ENCODE measurements around the gene SULF2.

The SULF2 gene

DNA sequence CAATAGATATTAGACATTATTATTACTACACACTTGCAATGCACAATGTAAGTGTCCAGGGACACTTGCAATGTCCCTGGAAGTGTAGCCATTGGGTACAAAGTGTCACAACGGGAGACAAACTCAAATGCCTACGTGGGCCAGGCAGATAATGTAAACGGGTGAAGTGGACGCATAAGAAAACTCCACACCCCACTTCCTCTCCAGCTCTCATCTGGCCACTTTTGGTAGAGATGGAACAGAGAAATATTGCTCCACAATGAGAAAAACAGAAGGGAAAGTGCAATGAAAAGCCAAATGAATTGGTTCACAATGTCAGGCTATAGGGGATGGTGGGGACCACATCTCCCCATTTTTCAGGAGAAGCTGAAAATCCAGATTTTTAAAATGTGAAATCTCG lies 9.4 kb downstream of the SULF2 start:
- DNase-seq (ENCODE audit: low read depth in 1 of 2, low spot score in 1 of 2): no peak
- no peak for TF ChIP-seq SPI1 (IDR thresholded peaks at IDR 0.05; ENCODE audit: borderline replicate concordance, low read depth)
- no peak for TF ChIP-seq GABPA (IDR thresholded peaks at IDR 0.05; ENCODE audit: low read depth)
- TF ChIP-seq, protein P1, sequence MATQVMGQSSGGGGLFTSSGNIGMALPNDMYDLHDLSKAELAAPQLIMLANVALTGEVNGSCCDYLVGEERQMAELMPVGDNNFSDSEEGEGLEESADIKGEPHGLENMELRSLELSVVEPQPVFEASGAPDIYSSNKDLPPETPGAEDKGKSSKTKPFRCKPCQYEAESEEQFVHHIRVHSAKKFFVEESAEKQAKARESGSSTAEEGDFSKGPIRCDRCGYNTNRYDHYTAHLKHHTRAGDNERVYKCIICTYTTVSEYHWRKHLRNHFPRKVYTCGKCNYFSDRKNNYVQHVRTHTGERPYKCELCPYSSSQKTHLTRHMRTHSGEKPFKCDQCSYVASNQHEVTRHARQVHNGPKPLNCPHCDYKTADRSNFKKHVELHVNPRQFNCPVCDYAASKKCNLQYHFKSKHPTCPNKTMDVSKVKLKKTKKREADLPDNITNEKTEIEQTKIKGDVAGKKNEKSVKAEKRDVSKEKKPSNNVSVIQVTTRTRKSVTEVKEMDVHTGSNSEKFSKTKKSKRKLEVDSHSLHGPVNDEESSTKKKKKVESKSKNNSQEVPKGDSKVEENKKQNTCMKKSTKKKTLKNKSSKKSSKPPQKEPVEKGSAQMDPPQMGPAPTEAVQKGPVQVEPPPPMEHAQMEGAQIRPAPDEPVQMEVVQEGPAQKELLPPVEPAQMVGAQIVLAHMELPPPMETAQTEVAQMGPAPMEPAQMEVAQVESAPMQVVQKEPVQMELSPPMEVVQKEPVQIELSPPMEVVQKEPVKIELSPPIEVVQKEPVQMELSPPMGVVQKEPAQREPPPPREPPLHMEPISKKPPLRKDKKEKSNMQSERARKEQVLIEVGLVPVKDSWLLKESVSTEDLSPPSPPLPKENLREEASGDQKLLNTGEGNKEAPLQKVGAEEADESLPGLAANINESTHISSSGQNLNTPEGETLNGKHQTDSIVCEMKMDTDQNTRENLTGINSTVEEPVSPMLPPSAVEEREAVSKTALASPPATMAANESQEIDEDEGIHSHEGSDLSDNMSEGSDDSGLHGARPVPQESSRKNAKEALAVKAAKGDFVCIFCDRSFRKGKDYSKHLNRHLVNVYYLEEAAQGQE (IDR thresholded peaks at IDR 0.05; ENCODE audit: insufficient replicate concordance, low read depth): no peak
- TF ChIP-seq, protein P2, sequence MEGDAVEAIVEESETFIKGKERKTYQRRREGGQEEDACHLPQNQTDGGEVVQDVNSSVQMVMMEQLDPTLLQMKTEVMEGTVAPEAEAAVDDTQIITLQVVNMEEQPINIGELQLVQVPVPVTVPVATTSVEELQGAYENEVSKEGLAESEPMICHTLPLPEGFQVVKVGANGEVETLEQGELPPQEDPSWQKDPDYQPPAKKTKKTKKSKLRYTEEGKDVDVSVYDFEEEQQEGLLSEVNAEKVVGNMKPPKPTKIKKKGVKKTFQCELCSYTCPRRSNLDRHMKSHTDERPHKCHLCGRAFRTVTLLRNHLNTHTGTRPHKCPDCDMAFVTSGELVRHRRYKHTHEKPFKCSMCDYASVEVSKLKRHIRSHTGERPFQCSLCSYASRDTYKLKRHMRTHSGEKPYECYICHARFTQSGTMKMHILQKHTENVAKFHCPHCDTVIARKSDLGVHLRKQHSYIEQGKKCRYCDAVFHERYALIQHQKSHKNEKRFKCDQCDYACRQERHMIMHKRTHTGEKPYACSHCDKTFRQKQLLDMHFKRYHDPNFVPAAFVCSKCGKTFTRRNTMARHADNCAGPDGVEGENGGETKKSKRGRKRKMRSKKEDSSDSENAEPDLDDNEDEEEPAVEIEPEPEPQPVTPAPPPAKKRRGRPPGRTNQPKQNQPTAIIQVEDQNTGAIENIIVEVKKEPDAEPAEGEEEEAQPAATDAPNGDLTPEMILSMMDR (IDR thresholded peaks at IDR 0.05; ENCODE audit: insufficient read depth, low read length): no peak
- TF ChIP-seq POLR2AphosphoS5 (IDR thresholded peaks at IDR 0.05; ENCODE audit: low read depth): no peak
- no peak overlapping the region for H3K27ac ChIP-seq (replicated peaks)
- no peak overlapping the region for H3K4me3 ChIP-seq (replicated peaks; ENCODE audit: insufficient read depth, low read length)
- no peaks in the 10 kb centered on the region for H3K27me3 ChIP-seq (ENCODE audit: insufficient read depth, poor library complexity, severe bottlenecking)

DNA sequence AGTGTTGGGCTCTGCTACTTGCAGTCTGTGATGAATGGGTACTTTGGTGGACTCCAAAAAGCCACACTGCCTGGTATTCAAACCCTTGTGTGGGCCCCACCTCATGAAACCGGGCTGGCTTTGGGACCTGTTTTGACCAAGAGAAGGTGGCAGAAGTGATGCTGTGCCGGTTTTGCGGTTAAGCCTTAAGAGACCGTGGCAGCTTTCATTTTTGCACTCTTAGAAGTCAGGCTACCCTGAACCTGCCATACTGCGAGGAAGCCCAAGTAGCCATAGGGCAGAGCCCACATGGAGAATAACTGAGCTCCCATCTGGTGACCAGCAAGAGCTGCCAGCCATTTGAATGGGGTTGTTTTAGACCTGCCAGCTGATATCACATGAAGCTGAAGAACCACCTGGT lies 10.2 kb downstream of the SULF2 start:
- Histone ChIP-seq H3K27me3 (ENCODE audit: insufficient read depth, poor library complexity, severe bottlenecking) (no peaks in the 10 kb centered on the region), H3K4me3 (replicated peaks; ENCODE audit: insufficient read depth, low read length) (no peak overlapping the region), H3K27ac (replicated peaks) (no peak overlapping the region)
- DNase-seq (ENCODE audit: low read depth in 1 of 2, low spot score in 1 of 2): no peak
- TF ChIP-seq SPI1 (IDR thresholded peaks at IDR 0.05; ENCODE audit: borderline replicate concordance, low read depth) (no peak), POLR2AphosphoS5 (IDR thresholded peaks at IDR 0.05; ENCODE audit: low read depth) (no peak), GABPA (IDR thresholded peaks at IDR 0.05; ENCODE audit: low read depth) (no peak)
- TF ChIP-seq, protein P2 (IDR thresholded peaks at IDR 0.05; ENCODE audit: insufficient read depth, low read length): no peak
- TF ChIP-seq, protein P1 (IDR thresholded peaks at IDR 0.05; ENCODE audit: insufficient replicate concordance, low read depth): no peak

DNA sequence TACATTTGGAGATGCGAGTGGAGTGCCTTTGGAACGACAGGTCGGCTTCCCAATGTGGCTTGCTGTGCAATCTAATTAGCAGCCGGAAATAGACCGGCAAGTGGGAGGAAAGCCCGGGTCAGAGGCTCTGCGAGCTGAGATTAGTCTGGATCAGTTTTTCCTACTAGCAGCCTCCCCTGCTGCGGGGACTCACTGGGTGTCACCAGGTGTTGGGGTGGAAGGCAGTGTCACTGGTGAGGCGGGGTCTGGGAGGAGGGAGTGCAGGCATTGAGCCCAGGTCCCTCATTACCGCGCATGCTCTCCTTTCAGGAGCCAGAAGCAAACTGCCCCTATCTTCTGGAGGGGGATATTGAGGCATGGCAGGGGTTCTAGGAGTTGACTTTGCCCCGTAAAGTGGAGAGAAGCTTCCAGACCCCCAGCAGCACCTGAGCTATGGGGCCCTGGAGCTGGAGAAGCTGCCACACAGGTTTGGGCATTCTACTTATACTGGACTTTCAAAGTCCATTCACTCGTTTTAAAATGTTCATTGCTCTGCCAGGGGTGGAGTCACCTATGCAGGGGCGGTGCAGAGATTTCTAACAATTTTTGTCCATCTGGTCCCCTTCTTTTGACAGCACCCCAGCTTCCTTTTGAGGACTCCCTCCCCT lies 11.0 kb downstream of the SULF2 start:
- H3K27ac ChIP-seq (replicated peaks): no peak overlapping the region
- no peak for TF ChIP-seq GABPA (IDR thresholded peaks at IDR 0.05; ENCODE audit: low read depth)
- H3K27me3 ChIP-seq (ENCODE audit: insufficient read depth, poor library complexity, severe bottlenecking): no peaks in the 10 kb centered on the region
- DNase-seq (ENCODE audit: low read depth in 1 of 2, low spot score in 1 of 2): no peak
- no peak overlapping the region for H3K4me3 ChIP-seq (replicated peaks; ENCODE audit: insufficient read depth, low read length)

DNA sequence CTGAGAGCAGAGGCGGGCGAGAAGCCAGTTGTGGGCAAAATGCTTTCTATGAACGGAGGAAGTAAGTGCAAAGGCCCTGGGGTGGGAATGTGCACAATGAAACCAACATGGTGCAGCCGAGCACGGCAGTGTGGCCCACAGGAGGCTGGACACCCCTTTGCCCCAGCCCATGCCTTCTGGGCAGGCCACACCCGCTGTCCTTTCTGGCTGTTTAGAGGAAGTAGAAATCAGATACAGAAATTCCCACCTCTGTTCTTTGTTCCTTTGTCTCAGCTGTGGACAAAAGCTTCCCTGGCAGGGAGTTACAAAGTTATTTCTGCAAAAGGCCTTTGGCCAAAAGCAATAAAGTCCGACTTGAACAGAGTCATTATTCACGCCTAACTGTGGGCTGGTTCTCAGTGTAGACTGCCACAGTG lies 11.9 kb downstream of the SULF2 start:
- DNase-seq (ENCODE audit: low read depth in 1 of 2, low spot score in 1 of 2): no peak

More for the DNA sequence above, 11.9 kb downstream of the SULF2 start:
- H3K4me3 ChIP-seq (replicated peaks; ENCODE audit: insufficient read depth, low read length): no peak overlapping the region
- H3K27me3 ChIP-seq (ENCODE audit: insufficient read depth, poor library complexity, severe bottlenecking): no peaks in the 10 kb centered on the region
- no peak overlapping the region for H3K27ac ChIP-seq (replicated peaks)
- TF ChIP-seq POLR2AphosphoS5 (IDR thresholded peaks at IDR 0.05; ENCODE audit: low read depth): no peak
- TF ChIP-seq GABPA (IDR thresholded peaks at IDR 0.05; ENCODE audit: low read depth): no peak
- TF ChIP-seq, protein P2 (IDR thresholded peaks at IDR 0.05; ENCODE audit: insufficient read depth, low read length): no peak
- no peak for TF ChIP-seq SPI1 (IDR thresholded peaks at IDR 0.05; ENCODE audit: borderline replicate concordance, low read depth)
- TF ChIP-seq, protein P1 (IDR thresholded peaks at IDR 0.05; ENCODE audit: insufficient replicate concordance, low read depth): no peak
